Liver (tissue), 3 donors: Measurements from ENCODE around the gene TAF1D.

ENCODE experiments used
- GABPA ChIP-seq, 2 donors: IDR thresholded peaks in 1 of 2; conservative IDR thresholded peaks in 1 of 2; 2 replicates each; pipeline ENCODE4 v1.6.1; 2016; ENCODE audit warnings: antibody characterized with exemption in 2 of 2, mild to moderate bottlenecking in 1 of 2, moderate library complexity in 1 of 2
- JUND ChIP-seq, 2 donors: IDR thresholded peaks; 2 replicates each; pipeline ENCODE4 v1.6.1; 2016; ENCODE audit warnings: antibody characterized with exemption in 2 of 2
- TAF1 ChIP-seq: conservative IDR thresholded peaks from 2 replicates; pipeline ENCODE4 v1.6.1; 2016; ENCODE audit warnings: antibody characterized with exemption, mild to moderate bottlenecking
- TF ChIP-seq, protein P1 (sequence below): fragments of 150-350 bp; IDR thresholded peaks from 2 replicates; pipeline ENCODE4 v1.5.1; 2017; ENCODE audit warnings: improper control_type of control experiment, low read depth, low read length; ENCODE audit not compliant: missing input control
- TF ChIP-seq, protein P2 (sequence below): IDR thresholded peaks from 2 replicates; pipeline ENCODE4 v1.6.1; 2016; ENCODE audit warnings: antibody characterized with exemption
- donor health status: healthy.
- donor health status: healthy.

GRCh38 chr11:93783765-93784144 is 42.5 kb upstream of the TAF1D start:
- TF ChIP-seq, protein P1, sequence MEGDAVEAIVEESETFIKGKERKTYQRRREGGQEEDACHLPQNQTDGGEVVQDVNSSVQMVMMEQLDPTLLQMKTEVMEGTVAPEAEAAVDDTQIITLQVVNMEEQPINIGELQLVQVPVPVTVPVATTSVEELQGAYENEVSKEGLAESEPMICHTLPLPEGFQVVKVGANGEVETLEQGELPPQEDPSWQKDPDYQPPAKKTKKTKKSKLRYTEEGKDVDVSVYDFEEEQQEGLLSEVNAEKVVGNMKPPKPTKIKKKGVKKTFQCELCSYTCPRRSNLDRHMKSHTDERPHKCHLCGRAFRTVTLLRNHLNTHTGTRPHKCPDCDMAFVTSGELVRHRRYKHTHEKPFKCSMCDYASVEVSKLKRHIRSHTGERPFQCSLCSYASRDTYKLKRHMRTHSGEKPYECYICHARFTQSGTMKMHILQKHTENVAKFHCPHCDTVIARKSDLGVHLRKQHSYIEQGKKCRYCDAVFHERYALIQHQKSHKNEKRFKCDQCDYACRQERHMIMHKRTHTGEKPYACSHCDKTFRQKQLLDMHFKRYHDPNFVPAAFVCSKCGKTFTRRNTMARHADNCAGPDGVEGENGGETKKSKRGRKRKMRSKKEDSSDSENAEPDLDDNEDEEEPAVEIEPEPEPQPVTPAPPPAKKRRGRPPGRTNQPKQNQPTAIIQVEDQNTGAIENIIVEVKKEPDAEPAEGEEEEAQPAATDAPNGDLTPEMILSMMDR: no peak
- TF ChIP-seq JUND (IDR thresholded peaks at IDR 0.05): no peak
- TF ChIP-seq, protein P2, sequence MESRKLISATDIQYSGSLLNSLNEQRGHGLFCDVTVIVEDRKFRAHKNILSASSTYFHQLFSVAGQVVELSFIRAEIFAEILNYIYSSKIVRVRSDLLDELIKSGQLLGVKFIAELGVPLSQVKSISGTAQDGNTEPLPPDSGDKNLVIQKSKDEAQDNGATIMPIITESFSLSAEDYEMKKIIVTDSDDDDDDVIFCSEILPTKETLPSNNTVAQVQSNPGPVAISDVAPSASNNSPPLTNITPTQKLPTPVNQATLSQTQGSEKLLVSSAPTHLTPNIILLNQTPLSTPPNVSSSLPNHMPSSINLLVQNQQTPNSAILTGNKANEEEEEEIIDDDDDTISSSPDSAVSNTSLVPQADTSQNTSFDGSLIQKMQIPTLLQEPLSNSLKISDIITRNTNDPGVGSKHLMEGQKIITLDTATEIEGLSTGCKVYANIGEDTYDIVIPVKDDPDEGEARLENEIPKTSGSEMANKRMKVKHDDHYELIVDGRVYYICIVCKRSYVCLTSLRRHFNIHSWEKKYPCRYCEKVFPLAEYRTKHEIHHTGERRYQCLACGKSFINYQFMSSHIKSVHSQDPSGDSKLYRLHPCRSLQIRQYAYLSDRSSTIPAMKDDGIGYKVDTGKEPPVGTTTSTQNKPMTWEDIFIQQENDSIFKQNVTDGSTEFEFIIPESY: no peak
- no peak for TF ChIP-seq GABPA (IDR thresholded peaks at IDR 0.05 in 1 of 2, conservative IDR thresholded peaks at IDR 0.05 in 1 of 2)
- no peak for TF ChIP-seq TAF1
